B cell (primary cell): Measurements from ENCODE around the gene ENTHD1. TPM values are rescaled to one million over a fixed set of nuclear protein-coding genes. Genes with fewer than 3 reads are reported as not detected.

Source experiments
- ATAC-seq: fragments of 200-7000 bp; cut with Tn5 transposase; one replicate; pipeline ENCODE4 v1.10.0; 2021; ENCODE audit warnings: low read depth, mild to moderate bottlenecking, moderate number of reproducible peaks, moderate library complexity
- CTCF ChIA-PET: fragments of 350-600 bp; sonication (Branson Sonifier 250); formaldehyde crosslinking; loops from one replicate; lab custom pipeline; 2021; ENCODE audit warnings: antibody characterized with exemption, inconsistent platforms; lab: Charles Lee
- POLR2A ChIA-PET: fragments of 350-600 bp; sonication (Branson Sonifier 250); formaldehyde crosslinking; loops from one replicate; lab custom pipeline; 2021; ENCODE audit warnings: antibody characterized with exemption; lab: Charles Lee
- DNase-seq: peaks from one replicate; pipeline ENCODE4 v3.0.0; 2013
- H2AFZ ChIP-seq: 2 replicates; pipeline ENCODE4 v1.6.1; 2012; ENCODE audit warnings: mild to moderate bottlenecking, low read depth, low read length; ENCODE audit not compliant: insufficient read depth, poor library complexity, severe bottlenecking
- H3K27ac ChIP-seq, 2 donors: 1 replicate in 1 of 2; 2 replicates in 1 of 2; pipeline ENCODE4 v1.5.1; 2012 to 2013; ENCODE audit warnings: low read length in 2 of 2, mild to moderate bottlenecking in 2 of 2, moderate library complexity in 1 of 2
- H3K27me3 ChIP-seq, 4 experiments: fragments of 200-600 bp in 1 of 4; sonication (generic) in 1 of 4; replicated peaks in 1 of 4; 1 replicate in 2 of 4; 2 replicates in 2 of 4; pipeline versions ENCODE4 v1.6.1 to v1.7.0; 2013 to 2016; ENCODE audit warnings: low read length in 3 of 4, mild to moderate bottlenecking in 2 of 4, mixed read lengths in 1 of 4, moderate library complexity in 1 of 4; ENCODE audit not compliant: insufficient read depth in 4 of 4, control insufficient read depth in 3 of 4; ENCODE audit errors: control extremely low read depth in 1 of 4
- H3K36me3 ChIP-seq, 2 experiments: replicated peaks in 1 of 2; 1 replicate in 1 of 2; 2 replicates in 1 of 2; pipeline versions ENCODE4 v1.6.1 to v1.7.1; 2013; ENCODE audit warnings: low read length in 1 of 2; ENCODE audit not compliant: insufficient read depth in 2 of 2, control insufficient read depth in 1 of 2; ENCODE audit errors: control extremely low read depth in 1 of 2, extremely low read depth in 1 of 2
- H3K4me1 ChIP-seq, 2 donors: fragments of 200-600 bp in 1 of 2; sonication (generic) in 1 of 2; 1 replicate in 1 of 2; 2 replicates in 1 of 2; pipeline versions ENCODE4 v1.5.1 to v1.6.1; 2013 to 2017; ENCODE audit warnings: low read length in 2 of 2; ENCODE audit not compliant: control insufficient read depth in 2 of 2, insufficient read depth in 2 of 2
- H3K4me2 ChIP-seq: replicated peaks from 2 replicates; pipeline ENCODE3; 2012; ENCODE audit warnings: mild to moderate bottlenecking, low read depth, low read length; ENCODE audit not compliant: poor library complexity, severe bottlenecking
- H3K4me3 ChIP-seq, 5 experiments: fragments of 200-600 bp in 1 of 5; sonication (generic) in 1 of 5; 1 replicate in 3 of 5; 2 replicates in 2 of 5; pipeline versions ENCODE4 v1.5.1 to v1.7.0; 2011 to 2016; ENCODE audit warnings: low read length in 4 of 5, mild to moderate bottlenecking in 4 of 5, low read depth in 2 of 5, control low read depth in 1 of 5, moderate library complexity in 1 of 5; ENCODE audit not compliant: insufficient read depth in 1 of 5; ENCODE audit errors: control extremely low read depth in 1 of 5, extremely low read depth in 1 of 5
- H3K79me2 ChIP-seq: fragments of 200-600 bp; sonication (generic); one replicate; pipeline ENCODE4 v1.6.0; 2016; ENCODE audit warnings: low read length; ENCODE audit not compliant: control insufficient read depth, insufficient read depth
- H3K9ac ChIP-seq: fragments of 200-600 bp; sonication (generic); 2 replicates; pipeline ENCODE4 v1.6.1; 2017; ENCODE audit warnings: mild to moderate bottlenecking, low read length, moderate library complexity
- H3K9me3 ChIP-seq, 3 donors: one replicate each; pipeline versions ENCODE4 v1.6.1 to v1.7.1; 2013; ENCODE audit warnings: low read length in 2 of 3; ENCODE audit not compliant: control insufficient read depth in 2 of 3, insufficient read depth in 1 of 3; ENCODE audit errors: control extremely low read depth in 1 of 3
- H4K20me1 ChIP-seq: 2 replicates; pipeline ENCODE4 v1.6.0; 2012; ENCODE audit warnings: mild to moderate bottlenecking, low read length; ENCODE audit not compliant: insufficient read depth, control insufficient read depth, poor library complexity, severe bottlenecking
- H3K27ac Mint-ChIP-seq: one replicate; pipeline ENCODE4 v1.8.0; 2021; ENCODE audit warnings: mixed read lengths
- H3K27me3 Mint-ChIP-seq: one replicate; pipeline ENCODE4 v1.8.0; 2021; ENCODE audit warnings: mixed read lengths
- H3K4me1 Mint-ChIP-seq: one replicate; pipeline ENCODE4 v1.8.0; 2021; ENCODE audit warnings: mixed read lengths
- H3K4me3 Mint-ChIP-seq: one replicate; pipeline ENCODE4 v1.8.0; 2021; ENCODE audit warnings: mixed read lengths
- H3K9me3 Mint-ChIP-seq: one replicate; pipeline ENCODE4 v1.8.0; 2022; ENCODE audit warnings: mixed read lengths; ENCODE audit not compliant: insufficient read depth
- EZH2 ChIP-seq: IDR thresholded peaks from 2 replicates; pipeline ENCODE4 v1.6.1; 2012; ENCODE audit warnings: borderline replicate concordance, low read depth, mild to moderate bottlenecking, moderate library complexity, low read length; ENCODE audit not compliant: insufficient read depth, poor library complexity, severe bottlenecking
- WGBS: methylation state at CpG from one replicate; pipeline ENCODE4 v1.1.5; 2013; ENCODE audit warnings: missing lambda C conversion rate; ENCODE audit not compliant: insufficient coverage; 5-methylcytosine and 5-hydroxymethylcytosine counted together
- intact Hi-C: fragments of 100-400 bp; cut with micrococcal nuclease; formaldehyde crosslinking; loops from one replicate; pipeline ENCODE4 v1.10.0; 2022
- polyA plus RNA-seq: library from polyadenylated mRNA; depleted of rRNA; stranded (reverse); fragments of >200 nt; gene quantifications from 2 replicates; pipeline ENCODE4 v1.2.3, GENCODE V29; 2012
- total RNA-seq, 2 donors: library from RNA; stranded (reverse); fragments of 120-200 nt in 1 of 2; gene quantifications; 1 replicate in 1 of 2; 2 replicates in 1 of 2; pipeline versions ENCODE4 v1.2.3 to v1.2.4, GENCODE V29; 2013 to 2022
- TF ChIP-seq, protein P1 (sequence below): fragments of 200-600 bp; IDR thresholded peaks from one replicate; pipeline ENCODE4 v1.8.0; 2022; ENCODE audit warnings: antibody characterized with exemption, mild to moderate bottlenecking

Gene ENTHD1
- total and polyA plus RNA-seq, 2 donors (not counting 1 experiment from before 2014, with no cell fraction given) = not detected

DNA sequence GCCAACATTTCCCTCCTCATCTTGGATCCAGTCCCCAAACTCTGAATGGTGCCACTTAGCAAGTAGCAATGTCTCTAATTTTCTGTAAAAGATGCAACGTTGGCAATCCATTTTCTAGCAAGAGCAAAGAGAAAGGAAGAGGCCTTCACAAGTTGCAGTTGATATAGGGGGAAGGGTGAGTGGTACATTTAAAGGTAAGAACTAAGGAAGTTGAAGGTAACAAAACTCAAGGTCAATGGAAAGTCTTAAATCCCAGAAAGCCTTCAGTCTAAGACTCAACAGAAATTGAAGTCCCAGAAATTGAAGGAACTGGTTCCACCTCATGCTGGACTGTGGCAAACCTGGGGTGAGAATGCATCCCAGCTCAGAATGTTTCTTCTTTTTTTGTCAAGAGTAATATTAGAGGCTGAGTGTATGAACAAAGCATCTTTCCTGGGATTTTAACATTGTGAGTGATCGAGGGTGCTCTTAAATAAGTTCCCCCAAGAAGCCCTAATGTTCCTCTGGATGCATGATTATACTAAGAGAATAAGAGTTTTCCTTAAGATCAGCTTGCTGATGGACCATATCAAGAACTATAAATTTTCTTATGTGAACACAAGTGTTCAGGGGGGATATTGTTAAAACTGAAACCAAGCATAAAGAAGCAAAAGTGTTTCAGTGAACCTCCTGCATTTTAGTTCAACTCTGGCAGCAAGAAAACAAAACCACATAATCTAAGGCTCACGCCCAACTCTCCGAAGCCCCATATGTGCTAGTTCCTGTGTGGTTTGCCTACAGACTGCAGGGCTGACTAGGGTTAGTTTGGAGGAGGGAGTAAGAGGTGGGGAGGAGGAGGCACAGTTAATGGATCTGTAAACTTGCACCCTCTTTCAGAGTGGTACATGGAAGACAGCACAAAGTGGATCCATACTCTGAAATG lies 7.0 kb upstream of the ENTHD1 start, which contains the start of gene GRAP2:
TSS of gene GRAP2 (plus strand) at position 779 of the 922 bp plus-strand sequence. CDS start 46,023 bp downstream, outside the sequence.
- peak within 1 kb of the TSS; percentile 66 for H3K4me2 ChIP-seq
- H3K27ac ChIP-seq = peak within 1 kb of the TSS; percentile 62 to 82
- no peaks in the 10 kb centered on the region for H4K20me1 ChIP-seq
- peak within 1 kb of the TSS; percentile 39 to 81 (median 69) for H3K4me3 ChIP-seq
- no peaks in the 10 kb centered on the region for H3K36me3 ChIP-seq
- H2AFZ ChIP-seq = peak within 1 kb of the TSS; percentile 30
- peaks cover 53 to 55% of the 10 kb centered on the region in 2 donors for H3K4me1 ChIP-seq
- Mint-ChIP-seq H3K27ac (peak within 1 kb of the TSS; percentile 90), H3K9me3 (no peaks in the 10 kb centered on the region), H3K4me3 (peak within 1 kb of the TSS; percentile 91), H3K4me1 (peaks cover 50% of the 10 kb centered on the region), H3K27me3 (no peaks in the 10 kb centered on the region)
- WGBS = 43% methylated on average over 1 of the region's 4 CpGs
- peak within 1 kb of the TSS; percentile 72 for H3K9ac ChIP-seq
- POLR2A ChIA-PET = interaction anchor here (0.5 kb wide), 1 partner anchor 507 kb away, joined by 3 read pairs; no protein-coding TSS in a partner anchor
- CTCF ChIA-PET = interaction anchor here (1.1 kb wide), 1 partner anchor 41 kb away, joined by 3 read pairs; no protein-coding TSS in a partner anchor
- H3K27me3 ChIP-seq = no peaks in the 10 kb centered on the region
- TF ChIP-seq EZH2 = no peak
- TF ChIP-seq, protein P1, sequence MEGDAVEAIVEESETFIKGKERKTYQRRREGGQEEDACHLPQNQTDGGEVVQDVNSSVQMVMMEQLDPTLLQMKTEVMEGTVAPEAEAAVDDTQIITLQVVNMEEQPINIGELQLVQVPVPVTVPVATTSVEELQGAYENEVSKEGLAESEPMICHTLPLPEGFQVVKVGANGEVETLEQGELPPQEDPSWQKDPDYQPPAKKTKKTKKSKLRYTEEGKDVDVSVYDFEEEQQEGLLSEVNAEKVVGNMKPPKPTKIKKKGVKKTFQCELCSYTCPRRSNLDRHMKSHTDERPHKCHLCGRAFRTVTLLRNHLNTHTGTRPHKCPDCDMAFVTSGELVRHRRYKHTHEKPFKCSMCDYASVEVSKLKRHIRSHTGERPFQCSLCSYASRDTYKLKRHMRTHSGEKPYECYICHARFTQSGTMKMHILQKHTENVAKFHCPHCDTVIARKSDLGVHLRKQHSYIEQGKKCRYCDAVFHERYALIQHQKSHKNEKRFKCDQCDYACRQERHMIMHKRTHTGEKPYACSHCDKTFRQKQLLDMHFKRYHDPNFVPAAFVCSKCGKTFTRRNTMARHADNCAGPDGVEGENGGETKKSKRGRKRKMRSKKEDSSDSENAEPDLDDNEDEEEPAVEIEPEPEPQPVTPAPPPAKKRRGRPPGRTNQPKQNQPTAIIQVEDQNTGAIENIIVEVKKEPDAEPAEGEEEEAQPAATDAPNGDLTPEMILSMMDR = no peak
- ATAC-seq (peak; percentile 61), DNase-seq (peak; percentile 56)
- no peaks in the 10 kb centered on the region for H3K9me3 ChIP-seq
- H3K79me2 ChIP-seq = peaks cover 50% of the 10 kb centered on the region
- intact Hi-C loops = loop anchor here (5.0 kb wide), 1 partner anchor 43 kb away; no protein-coding TSS in a partner anchor
